Measurements from ENCODE around the gene TRIM9.
"Not testable (repeated sequence)": the region's sequence is repeated elsewhere in the genome, so short reads cannot be mapped to it uniquely, and the experiment has no call there.

The TRIM9 gene

GRCh38 chr14:50956421-50956820 is 138.5 kb downstream of the TRIM9 start:
- DNase-seq = not testable (repeated sequence)

- DNase-seq = peak; percentile 41 to 58
These were observed 139.4 kb downstream of the TRIM9 start for GRCh38 chr14:50955373-50956043.

- no peak for DNase-seq
These were observed 140.0 kb downstream of the TRIM9 start for GRCh38 chr14:50954811-50955372.

GRCh38 chr14:50953502-50953901 is 141.4 kb downstream of the TRIM9 start:
- DNase-seq = no peak

- DNase-seq = no peak
These were observed 143.9 kb downstream of the TRIM9 start for GRCh38 chr14:50951032-50951431.

GRCh38 chr14:50948205-50948604 is 146.7 kb downstream of the TRIM9 start:
- DNase-seq = no peak

GRCh38 chr14:50947446-50947845 is 147.5 kb downstream of the TRIM9 start:
- no peak for DNase-seq

- DNase-seq = no peak
These were observed 148.5 kb downstream of the TRIM9 start for GRCh38 chr14:50946234-50946935.

- peak; percentile 17 to 25 for DNase-seq
These were observed 150.1 kb downstream of the TRIM9 start for GRCh38 chr14:50944647-50945413.

GRCh38 chr14:50943943-50944646 is 150.8 kb downstream of the TRIM9 start, which contains the start of gene PYGL:
Gene PYGL, minus strand, starts transcription at chr14:50944483. Its CDS starts 80 bp downstream, at chr14:50944403.
- peak; percentile 39 for DNase-seq

- no peak for DNase-seq
These were observed 151.5 kb downstream of the TRIM9 start for GRCh38 chr14:50943261-50943942.

GRCh38 chr14:50941638-50942037 is 153.3 kb downstream of the TRIM9 start:
- not testable (repeated sequence) for DNase-seq

GRCh38 chr14:50941151-50941550 is 153.8 kb downstream of the TRIM9 start:
- DNase-seq = no peak

- no peak for DNase-seq
These were observed 157.1 kb downstream of the TRIM9 start for GRCh38 chr14:50937800-50938199.

GRCh38 chr14:50937325-50937724 is 157.6 kb downstream of the TRIM9 start:
- no peak for DNase-seq

- no peak for DNase-seq
These were observed 158.0 kb downstream of the TRIM9 start for GRCh38 chr14:50936882-50937281.

GRCh38 chr14:50936016-50936340 is 158.9 kb downstream of the TRIM9 start:
- no peak for DNase-seq

- no peak for DNase-seq
These were observed 159.5 kb downstream of the TRIM9 start for GRCh38 chr14:50935126-50936015.

GRCh38 chr14:50932592-50933495 is 162.1 kb downstream of the TRIM9 start:
- DNase-seq = no peak

GRCh38 chr14:50932156-50932555 is 162.7 kb downstream of the TRIM9 start:
- no peak for DNase-seq

Measured in activated CD4-positive, alpha-beta T cell treated with anti-CD3 and anti-CD28 coated beads, Interleukin-2, amount 50 U/mL, for 48 hours (primary cell).